OCI-LY3 (cell line): Measurements from ENCODE around the gene CCT6A.

Experiments used
- H2AFZ ChIP-seq: fragments of 200-600, 300-600 bp; shearing (Covaris generic); 2 replicates; pipeline ENCODE4 v1.6.0; 2014; ENCODE audit warnings: antibody characterized with exemption, low read depth, low read length
- H3K27ac ChIP-seq: fragments of 200-600, 300-600 bp; sonication (generic); 2 replicates; pipeline ENCODE4 v1.5.1; 2014; ENCODE audit warnings: mild to moderate bottlenecking, low read length, moderate library complexity, mixed read lengths
- H3K27me3 ChIP-seq: fragments of 200-600, 300-600 bp; sonication (generic); 2 replicates; pipeline ENCODE4 v1.6.1; 2014; ENCODE audit warnings: low read depth, low read length, mixed read lengths
- H3K36me3 ChIP-seq: fragments of 200-600, 300-600 bp; sonication (generic); replicated peaks from 2 replicates; pipeline ENCODE3; 2014; ENCODE audit warnings: low read depth, low read length, mixed read lengths
- H3K4me1 ChIP-seq: fragments of 300-600, 200-600 bp; sonication (generic); 2 replicates; pipeline ENCODE4 v1.6.1; 2014; ENCODE audit warnings: low read length, mixed read lengths
- H3K4me2 ChIP-seq: fragments of 200-600, 300-600 bp; sonication (generic); 2 replicates; pipeline ENCODE4 v1.6.1; 2014; ENCODE audit warnings: low read length, mixed read lengths
- H3K4me3 ChIP-seq: fragments of 300-600, 200-600 bp; sonication (generic); 2 replicates; pipeline ENCODE4 v1.5.1; 2014; ENCODE audit warnings: antibody characterized with exemption, mild to moderate bottlenecking, low read length, moderate library complexity
- H3K79me2 ChIP-seq: fragments of 300-600, 200-600 bp; shearing (Covaris generic); 2 replicates; pipeline ENCODE4 v1.6.1; 2014; ENCODE audit warnings: mild to moderate bottlenecking, low read length, mixed read lengths
- H3K9ac ChIP-seq: fragments of 300-600, 200-600 bp; shearing (Covaris generic); 2 replicates; pipeline ENCODE4 v1.6.0; 2014; ENCODE audit warnings: mild to moderate bottlenecking, low read length, moderate library complexity
- H3K9me3 ChIP-seq: fragments of 200-600, 300-600 bp; shearing (Covaris generic); 2 replicates; pipeline ENCODE4 v1.6.1; 2014; ENCODE audit warnings: low read length, mixed read lengths; ENCODE audit not compliant: insufficient read depth
- H4K20me1 ChIP-seq: fragments of 200-600, 300-600 bp; sonication (generic); 2 replicates; pipeline ENCODE4 v1.6.1; 2016; ENCODE audit warnings: low read length, mixed read lengths; ENCODE audit not compliant: insufficient read depth
- EZH2phosphoT487 ChIP-seq: fragments of 200-600 bp; shearing (Covaris generic); IDR thresholded peaks from 2 replicates; pipeline ENCODE4 v1.6.1; 2018; ENCODE audit warnings: antibody characterized with exemption, mixed run types, low read depth
- TF ChIP-seq, protein P1 (sequence below): fragments of 200-600, 300-600 bp; sonication (generic); IDR thresholded peaks from 2 replicates; pipeline ENCODE4 v1.5.1; 2014; ENCODE audit warnings: antibody characterized with exemption, low read length, low read depth

CCT6A gene

GRCh38 chr7:56051339-56052191 lies at the start of gene CCT6A, which contains the start of gene PSPH:
Gene CCT6A, plus strand, starts transcription at chr7:56051765. Its CDS starts 84 bp downstream, at chr7:56051849.
Gene PSPH, minus strand, starts transcription at chr7:56051444. Its CDS starts 30,232 bp downstream, at chr7:56021212.
- TF ChIP-seq, protein P1, sequence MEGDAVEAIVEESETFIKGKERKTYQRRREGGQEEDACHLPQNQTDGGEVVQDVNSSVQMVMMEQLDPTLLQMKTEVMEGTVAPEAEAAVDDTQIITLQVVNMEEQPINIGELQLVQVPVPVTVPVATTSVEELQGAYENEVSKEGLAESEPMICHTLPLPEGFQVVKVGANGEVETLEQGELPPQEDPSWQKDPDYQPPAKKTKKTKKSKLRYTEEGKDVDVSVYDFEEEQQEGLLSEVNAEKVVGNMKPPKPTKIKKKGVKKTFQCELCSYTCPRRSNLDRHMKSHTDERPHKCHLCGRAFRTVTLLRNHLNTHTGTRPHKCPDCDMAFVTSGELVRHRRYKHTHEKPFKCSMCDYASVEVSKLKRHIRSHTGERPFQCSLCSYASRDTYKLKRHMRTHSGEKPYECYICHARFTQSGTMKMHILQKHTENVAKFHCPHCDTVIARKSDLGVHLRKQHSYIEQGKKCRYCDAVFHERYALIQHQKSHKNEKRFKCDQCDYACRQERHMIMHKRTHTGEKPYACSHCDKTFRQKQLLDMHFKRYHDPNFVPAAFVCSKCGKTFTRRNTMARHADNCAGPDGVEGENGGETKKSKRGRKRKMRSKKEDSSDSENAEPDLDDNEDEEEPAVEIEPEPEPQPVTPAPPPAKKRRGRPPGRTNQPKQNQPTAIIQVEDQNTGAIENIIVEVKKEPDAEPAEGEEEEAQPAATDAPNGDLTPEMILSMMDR: no peak
- no peak for TF ChIP-seq EZH2phosphoT487
- H3K27ac ChIP-seq: peak within 1 kb of the TSS; percentile 55
- peaks cover 28% of the 10 kb centered on the region for H3K36me3 ChIP-seq
- H2AFZ ChIP-seq: no peak within 1 kb of the TSS
- H3K4me1 ChIP-seq: peaks cover 44% of the 10 kb centered on the region
- no peaks in the 10 kb centered on the region for H3K27me3 ChIP-seq
- no peaks in the 10 kb centered on the region for H4K20me1 ChIP-seq
- peak within 1 kb of the TSS; percentile 99 for H3K4me3 ChIP-seq
- no peaks in the 10 kb centered on the region for H3K9me3 ChIP-seq
- peaks cover 71% of the 10 kb centered on the region for H3K79me2 ChIP-seq
- peak within 1 kb of the TSS; percentile 91 for H3K4me2 ChIP-seq
- peak within 1 kb of the TSS; percentile 97 for H3K9ac ChIP-seq

GRCh38 chr7:56003749-56004148 lies 47.8 kb upstream of the CCT6A start:
- Histone ChIP-seq H3K4me1 (peaks cover 18% of the 10 kb centered on the region), H3K9ac (no peak overlapping the region), H3K4me3 (no peak overlapping the region), H2AFZ (no peak overlapping the region), H4K20me1 (no peaks in the 10 kb centered on the region), H3K27me3 (no peaks in the 10 kb centered on the region), H3K27ac (no peak overlapping the region), H3K9me3 (no peaks in the 10 kb centered on the region), H3K4me2 (no peak overlapping the region), H3K36me3 (peaks cover 6% of the 10 kb centered on the region), H3K79me2 (no peaks in the 10 kb centered on the region)
- TF ChIP-seq, protein P1: no peak
- no peak for TF ChIP-seq EZH2phosphoT487

GRCh38 chr7:56007167-56007652 lies 44.4 kb upstream of the CCT6A start:
- no peaks in the 10 kb centered on the region for H3K4me1 ChIP-seq

GRCh38 chr7:56007891-56008290 lies 43.7 kb upstream of the CCT6A start:
- Histone ChIP-seq H2AFZ (no peak overlapping the region), H3K27me3 (no peaks in the 10 kb centered on the region), H3K27ac (no peak overlapping the region), H4K20me1 (no peaks in the 10 kb centered on the region), H3K4me1 (no peaks in the 10 kb centered on the region), H3K9me3 (no peaks in the 10 kb centered on the region), H3K4me2 (no peak overlapping the region), H3K4me3 (no peak overlapping the region), H3K36me3 (peaks cover 3% of the 10 kb centered on the region), H3K79me2 (no peaks in the 10 kb centered on the region), H3K9ac (no peak overlapping the region)
- TF ChIP-seq, protein P1: no peak
- TF ChIP-seq EZH2phosphoT487: no peak

More at GRCh38 chr7:56007167-56007652, 44.4 kb upstream of the CCT6A start:
- Histone ChIP-seq H3K27me3 (no peaks in the 10 kb centered on the region), H2AFZ (no peak overlapping the region), H3K79me2 (no peaks in the 10 kb centered on the region), H3K9ac (no peak overlapping the region), H3K4me3 (no peak overlapping the region), H3K4me2 (no peak overlapping the region), H3K36me3 (peaks cover 3% of the 10 kb centered on the region), H4K20me1 (no peaks in the 10 kb centered on the region), H3K27ac (no peak overlapping the region), H3K9me3 (no peaks in the 10 kb centered on the region)
- TF ChIP-seq, protein P1: no peak
- no peak for TF ChIP-seq EZH2phosphoT487
